Immature natural killer cell (primary cell): ENCODE data around the gene TICRR. TPM values are rescaled to one million over a fixed set of nuclear protein-coding genes. Genes with fewer than 3 reads are reported as not detected.
A peak's percentile ranks its signal among the peaks of the same experiment; 100 is the strongest.
"Not testable (repeated sequence)": the region's sequence is repeated elsewhere in the genome, so short reads cannot be mapped to it uniquely, and the experiment has no call there.

ENCODE experiments used
- DNase-seq, 3 donors: peaks; one replicate each; pipeline ENCODE4 v3.0.0; 2022; ENCODE audit warnings: mixed read lengths in 1 of 3
- H3K27ac Mint-ChIP-seq, 6 donors: one replicate each; pipeline ENCODE4 v1.8.0; 2020; ENCODE audit warnings: mixed read lengths in 6 of 6, mild to moderate bottlenecking in 5 of 6, inconsistent platforms in 4 of 6, moderate library complexity in 3 of 6
- H3K27me3 Mint-ChIP-seq, 3 donors: one replicate each; pipeline ENCODE4 v1.8.0; 2020 to 2021; ENCODE audit warnings: low read depth in 3 of 3, mild to moderate bottlenecking in 3 of 3, mixed read lengths in 3 of 3, moderate library complexity in 3 of 3, inconsistent platforms in 1 of 3
- H3K36me3 Mint-ChIP-seq, 3 donors: one replicate each; pipeline ENCODE4 v1.8.0; 2020; ENCODE audit warnings: mixed read lengths in 3 of 3, inconsistent platforms in 2 of 3, mild to moderate bottlenecking in 2 of 3
- H3K4me1 Mint-ChIP-seq, 2 donors: one replicate each; pipeline ENCODE4 v1.8.0; 2020; ENCODE audit warnings: inconsistent platforms in 2 of 2, mild to moderate bottlenecking in 2 of 2, mixed read lengths in 2 of 2, moderate library complexity in 1 of 2
- H3K4me3 Mint-ChIP-seq, 5 donors: one replicate each; pipeline ENCODE4 v1.8.0; 2020; ENCODE audit warnings: mild to moderate bottlenecking in 5 of 5, mixed read lengths in 5 of 5, inconsistent platforms in 3 of 5, moderate library complexity in 3 of 5
- H3K9me3 Mint-ChIP-seq, 6 donors: one replicate each; pipeline ENCODE4 v1.8.0; 2020; ENCODE audit warnings: mild to moderate bottlenecking in 6 of 6, mixed read lengths in 6 of 6, inconsistent platforms in 4 of 6, moderate library complexity in 3 of 6
- polyA plus RNA-seq, 3 donors: library from polyadenylated mRNA; unstranded; fragments of 300-500 nt; fragmentation: Illumina TruSeq; gene quantifications; one replicate each; pipeline ENCODE4 v1.2.3, GENCODE V29; 2021

TICRR gene
- polyA plus RNA-seq, 3 donors from 2014 or later: 0.10 TPM; not detected in 2

- peaks cover under 1 to 14% (median 2%) of the 10 kb centered on the region in 3 donors for H3K27me3 Mint-ChIP-seq
- no peaks in the 10 kb centered on the region for H3K36me3 Mint-ChIP-seq
These were observed 21.6 kb upstream of the TICRR start for GRCh38 chr15:89553632-89554031.

GRCh38 chr15:89554247-89554646 lies 21.0 kb upstream of the TICRR start:
- DNase-seq: no peak
- Mint-ChIP-seq H3K9me3 (no peaks in the 10 kb centered on the region), H3K27me3 (peaks cover 2 to 12% (median 3%) of the 10 kb centered on the region in 3 donors), H3K4me3 (no peak overlapping the region), H3K27ac (no peak overlapping the region), H3K36me3 (no peaks in the 10 kb centered on the region), H3K4me1 (no peaks in the 10 kb centered on the region)

More at GRCh38 chr15:89553632-89554031, 21.6 kb upstream of the TICRR start:
- Mint-ChIP-seq H3K9me3 (no peaks in the 10 kb centered on the region), H3K27ac (no peak overlapping the region), H3K4me3 (no peak overlapping the region), H3K4me1 (no peaks in the 10 kb centered on the region)
- DNase-seq: no peak

GRCh38 chr15:89555768-89556167 lies 19.5 kb upstream of the TICRR start:
- Mint-ChIP-seq H3K4me3 (no peak overlapping the region), H3K36me3 (no peaks in the 10 kb centered on the region), H3K9me3 (no peaks in the 10 kb centered on the region), H3K4me1 (no peaks in the 10 kb centered on the region), H3K27ac (no peak overlapping the region), H3K27me3 (peaks cover 2 to 12% (median 3%) of the 10 kb centered on the region in 3 donors)
- no peak for DNase-seq

GRCh38 chr15:89556413-89557262 lies 18.6 kb upstream of the TICRR start:
- no peaks in the 10 kb centered on the region for H3K9me3 Mint-ChIP-seq
- DNase-seq: peak; percentile 23 to 36 (median 29)
- no peak overlapping the region for H3K27ac Mint-ChIP-seq
- no peaks in the 10 kb centered on the region for H3K36me3 Mint-ChIP-seq
- H3K4me3 Mint-ChIP-seq: no peak overlapping the region
- H3K4me1 Mint-ChIP-seq: no peaks in the 10 kb centered on the region
- H3K27me3 Mint-ChIP-seq: peaks cover 0 to 12% (median 3%) of the 10 kb centered on the region in 3 donors

GRCh38 chr15:89559769-89560264 lies 15.5 kb upstream of the TICRR start:
- Mint-ChIP-seq H3K9me3 (peaks cover 0 to 2% (median 0%) of the 10 kb centered on the region in 6 donors), H3K4me1 (no peaks in the 10 kb centered on the region), H3K27ac (no peak overlapping the region), H3K36me3 (no peaks in the 10 kb centered on the region), H3K4me3 (no peak overlapping the region), H3K27me3 (peaks cover 0 to 15% (median 7%) of the 10 kb centered on the region in 3 donors)
- no peak for DNase-seq

- H3K4me1 Mint-ChIP-seq: no peaks in the 10 kb centered on the region
- H3K27ac Mint-ChIP-seq: no peak overlapping the region
- H3K36me3 Mint-ChIP-seq: no peaks in the 10 kb centered on the region
- H3K9me3 Mint-ChIP-seq: peaks cover 0 to 2% (median 0%) of the 10 kb centered on the region in 6 donors
- DNase-seq: no peak
- no peak overlapping the region for H3K4me3 Mint-ChIP-seq
- peaks cover 2 to 5% (median 5%) of the 10 kb centered on the region in 3 donors for H3K27me3 Mint-ChIP-seq
These were observed 9.1 kb upstream of the TICRR start for GRCh38 chr15:89566181-89566580.

GRCh38 chr15:89566621-89567294 lies 8.5 kb upstream of the TICRR start:
- Mint-ChIP-seq H3K9me3 (peaks cover 0 to 2% (median 0%) of the 10 kb centered on the region in 6 donors), H3K4me3 (no peak overlapping the region), H3K27ac (no peak overlapping the region), H3K27me3 (peaks cover 2 to 6% (median 5%) of the 10 kb centered on the region in 3 donors), H3K4me1 (no peaks in the 10 kb centered on the region), H3K36me3 (no peaks in the 10 kb centered on the region)
- no peak for DNase-seq

GRCh38 chr15:89569090-89569745 lies 6.1 kb upstream of the TICRR start:
- no peaks in the 10 kb centered on the region for H3K4me1 Mint-ChIP-seq
- H3K4me3 Mint-ChIP-seq: no peak overlapping the region
- DNase-seq: no peak
- H3K9me3 Mint-ChIP-seq: no peaks in the 10 kb centered on the region
- no peaks in the 10 kb centered on the region for H3K36me3 Mint-ChIP-seq
- H3K27ac Mint-ChIP-seq: no peak overlapping the region
- H3K27me3 Mint-ChIP-seq: peaks cover 5 to 12% (median 5%) of the 10 kb centered on the region in 3 donors

- Mint-ChIP-seq H3K27ac (peak overlapping the region in 1 of 6 donors; percentile 38), H3K4me1 (peaks cover 8 to 17% of the 10 kb centered on the region in 2 donors), H3K36me3 (no peaks in the 10 kb centered on the region), H3K9me3 (no peaks in the 10 kb centered on the region), H3K4me3 (peak overlapping the region; percentile 71 to 85 (median 77)), H3K27me3 (peaks cover 8 to 16% (median 8%) of the 10 kb centered on the region in 3 donors)
- DNase-seq: peak in 1 of 3 donors; percentile 1
These were observed 567 bp downstream of the TICRR start for GRCh38 chr15:89575656-89576416.

- no peak for DNase-seq
- Mint-ChIP-seq H3K4me3 (peak overlapping the region; percentile 71 to 85 (median 77)), H3K27me3 (peaks cover 8 to 16% (median 8%) of the 10 kb centered on the region in 3 donors), H3K9me3 (no peaks in the 10 kb centered on the region), H3K27ac (peak overlapping the region in 1 of 6 donors; percentile 38), H3K36me3 (no peaks in the 10 kb centered on the region), H3K4me1 (peaks cover 8 to 17% of the 10 kb centered on the region in 2 donors)
These were observed 1.1 kb downstream of the TICRR start for GRCh38 chr15:89576417-89576773.

GRCh38 chr15:89577776-89578115 lies 2.5 kb downstream of the TICRR start:
- Mint-ChIP-seq H3K9me3 (no peaks in the 10 kb centered on the region), H3K4me1 (peaks cover 8 to 17% of the 10 kb centered on the region in 2 donors), H3K36me3 (no peaks in the 10 kb centered on the region), H3K27ac (no peak overlapping the region), H3K27me3 (peaks cover 3 to 10% (median 6%) of the 10 kb centered on the region in 3 donors), H3K4me3 (no peak overlapping the region)
- DNase-seq: no peak

GRCh38 chr15:89578146-89578545 lies 2.9 kb downstream of the TICRR start:
- no peak overlapping the region for H3K4me3 Mint-ChIP-seq
- peaks cover 3 to 8% (median 6%) of the 10 kb centered on the region in 3 donors for H3K27me3 Mint-ChIP-seq
- no peak for DNase-seq
- H3K27ac Mint-ChIP-seq: no peak overlapping the region
- peaks cover 8 to 17% of the 10 kb centered on the region in 2 donors for H3K4me1 Mint-ChIP-seq
- H3K9me3 Mint-ChIP-seq: no peaks in the 10 kb centered on the region
- H3K36me3 Mint-ChIP-seq: no peaks in the 10 kb centered on the region

- not testable (repeated sequence) for H3K36me3 Mint-ChIP-seq, DNase-seq, H3K4me3 Mint-ChIP-seq, H3K9me3 Mint-ChIP-seq, H3K27ac Mint-ChIP-seq, H3K27me3 Mint-ChIP-seq, H3K4me1 Mint-ChIP-seq
These were observed 5.5 kb downstream of the TICRR start for GRCh38 chr15:89580747-89581146.
